OCI-LY7 (cell line): ENCODE data around the gene CA7. TPM values are rescaled to one million over a fixed set of nuclear protein-coding genes. Genes with fewer than 3 reads are reported as not detected.
"Not testable (repeated sequence)": the region's sequence is repeated elsewhere in the genome, so short reads cannot be mapped to it uniquely, and the experiment has no call there.

Experiments used
- BruUV-seq: library from RNA; stranded (reverse); fragments of 400-500 nt; replicated peaks from 2 replicates; lab custom pipeline; 2021; lab: Mats Ljungman, UMichigan
- CTCF ChIA-PET: fragments of 300-600 bp; sonication (Branson Sonifier 250); formaldehyde crosslinking; loops from one replicate; lab custom pipeline; 2022; ENCODE audit warnings: antibody characterized with exemption; ENCODE audit not compliant: unreplicated experiment; lab: Charles Lee
- POLR2A ChIA-PET: fragments of 300-600 bp; sonication (Branson Sonifier 250); formaldehyde crosslinking; loops from one replicate; lab custom pipeline; 2022; ENCODE audit warnings: antibody characterized with exemption; lab: Charles Lee
- DNase-seq: peaks from one replicate; pipeline ENCODE4 v3.0.0-alpha.2; 2015; ENCODE audit warnings: low spot score
- H2AFZ ChIP-seq: fragments of 200-600 bp; sonication (generic), shearing (Covaris generic); 2 replicates; pipeline ENCODE4 v1.6.1; 2014; ENCODE audit warnings: mild to moderate bottlenecking, antibody characterized with exemption, low read length, moderate library complexity
- H3K27ac ChIP-seq: fragments of 200-600 bp; sonication (generic); 2 replicates; pipeline ENCODE4 v1.5.1; 2014; ENCODE audit warnings: mixed run types, low read depth, mild to moderate bottlenecking, moderate library complexity, low read length, inconsistent platforms; ENCODE audit not compliant: poor library complexity, severe bottlenecking
- H3K36me3 ChIP-seq: fragments of 200-600 bp; sonication (generic); 2 replicates; pipeline ENCODE4 v1.6.1; 2014; ENCODE audit warnings: mild to moderate bottlenecking, antibody characterized with exemption, low read length, moderate library complexity, mixed read lengths; ENCODE audit not compliant: insufficient read depth
- H3K4me1 ChIP-seq: fragments of 200-600 bp; sonication (generic); 2 replicates; pipeline ENCODE4 v1.5.1; 2014; ENCODE audit warnings: mild to moderate bottlenecking, low read length; ENCODE audit not compliant: insufficient read depth, poor library complexity, severe bottlenecking
- H3K4me2 ChIP-seq: fragments of 200-600 bp; sonication (generic); 2 replicates; pipeline ENCODE4 v1.6.1; 2014; ENCODE audit warnings: mild to moderate bottlenecking, low read length
- H3K4me3 ChIP-seq: fragments of 200-600 bp; sonication (generic); 2 replicates; pipeline ENCODE4 v1.5.1; 2014; ENCODE audit warnings: mild to moderate bottlenecking, low read depth, low read length; ENCODE audit not compliant: poor library complexity, severe bottlenecking
- H3K79me2 ChIP-seq: fragments of 200-600 bp; sonication (generic); 2 replicates; pipeline ENCODE4 v1.6.1; 2016; ENCODE audit warnings: low read depth, mild to moderate bottlenecking, low read length, moderate library complexity, mixed read lengths; ENCODE audit not compliant: insufficient read depth
- H3K9me2 ChIP-seq: fragments of 200-600 bp; sonication (generic); 2 replicates; pipeline ENCODE4 v1.6.1; 2016; ENCODE audit warnings: mild to moderate bottlenecking, low read length, mixed read lengths; ENCODE audit not compliant: insufficient read depth
- H3K9me3 ChIP-seq: fragments of 200-600 bp; sonication (generic); 2 replicates; pipeline ENCODE4 v1.6.1; 2014; ENCODE audit warnings: mild to moderate bottlenecking, mixed run types, low read length, mixed read lengths
- H4K20me1 ChIP-seq: fragments of 200-600 bp; sonication (generic); 2 replicates; pipeline ENCODE4 v1.6.1; 2014; ENCODE audit warnings: mild to moderate bottlenecking, antibody characterized with exemption, low read length, moderate library complexity, mixed read lengths; ENCODE audit not compliant: insufficient read depth
- CTCF ChIP-seq: fragments of 200-600 bp; sonication (generic); conservative IDR thresholded peaks from 2 replicates; pipeline ENCODE4 v1.5.1; 2014; ENCODE audit warnings: mild to moderate bottlenecking, antibody characterized with exemption, low read length, moderate library complexity, mixed read lengths
- EZH2phosphoT487 ChIP-seq: fragments of 200-600 bp; sonication (generic); IDR thresholded peaks from 2 replicates; pipeline ENCODE4 v1.6.1; 2018; ENCODE audit warnings: low read depth, borderline replicate concordance, mild to moderate bottlenecking, mixed run types, antibody characterized with exemption, low read length, moderate library complexity, mixed read lengths
- intact Hi-C: fragments of 100-400 bp; cut with micrococcal nuclease; formaldehyde crosslinking; loops from one replicate; pipeline ENCODE4 v1.10.0; 2022; ENCODE audit not compliant: unreplicated experiment
- total RNA-seq, 2 experiments: library from RNA; depleted of rRNA in 1 of 2; stranded (reverse); fragments of >200 nt in 1 of 2; shearing (Covaris generic) in 1 of 2; gene quantifications; 2 replicates each; pipeline ENCODE4 v1.2.3, GENCODE V29; 2014 to 2022

Gene CA7
- total RNA-seq, 2 experiments from 2014 or later: not detected

- no peaks in the 10 kb centered on the region for H3K36me3 ChIP-seq
- no peaks in the 10 kb centered on the region for H3K79me2 ChIP-seq
- no peak overlapping the region for H3K27ac ChIP-seq
- no peak for DNase-seq
- H3K4me1 ChIP-seq: peaks cover 11% of the 10 kb centered on the region
- no peaks in the 10 kb centered on the region for H3K9me3 ChIP-seq
- no peak overlapping the region for H2AFZ ChIP-seq
- ChIA-PET CTCF (no interaction called here), POLR2A (interaction anchor here (0.6 kb wide), 2 partner anchors 13 to 569 kb away, joined by 3 to 4 read pairs; no protein-coding TSS in a partner anchor)
- H3K9me2 ChIP-seq: no peaks in the 10 kb centered on the region
- H4K20me1 ChIP-seq: no peaks in the 10 kb centered on the region
- TF ChIP-seq CTCF (no peak), EZH2phosphoT487 (no peak)
- H3K4me2 ChIP-seq: no peak overlapping the region
- no peak overlapping the region for H3K4me3 ChIP-seq
- BruUV-seq: no TSS peak
- intact Hi-C loops: loop anchor here (2.0 kb wide), 1 partner anchor 207 kb away; no protein-coding TSS in a partner anchor
Measured at GRCh38 chr16:66869424-66869823, 25.2 kb downstream of the CA7 start.

- H2AFZ ChIP-seq, H3K79me2 ChIP-seq, H3K4me2 ChIP-seq, H4K20me1 ChIP-seq, BruUV-seq, CTCF ChIA-PET, H3K27ac ChIP-seq, H3K36me3 ChIP-seq, H3K9me2 ChIP-seq, H3K9me3 ChIP-seq, H3K4me3 ChIP-seq, DNase-seq, intact Hi-C loops: not testable (repeated sequence)
- H3K4me1 ChIP-seq: peaks cover 30% of the 10 kb centered on the region
- POLR2A ChIA-PET: interaction anchor here (0.7 to 0.8 kb wide), 2 partner anchors 41 to 57 kb away, joined by 3 to 6 read pairs; partner anchors contain the start of gene NAE1
Measured at GRCh38 chr16:66871363-66871762, 27.1 kb downstream of the CA7 start.

GRCh38 chr16:66871840-66872239 lies 27.6 kb downstream of the CA7 start:
- no TSS peak for BruUV-seq
- ChIA-PET POLR2A (interaction anchor here (1.1 kb wide), 1 partner anchor 57 kb away, joined by 3 read pairs; no protein-coding TSS in a partner anchor), CTCF (interaction anchor here (1.1 to 1.6 kb wide), 2 partner anchors 41 to 145 kb away, joined by 5 to 6 read pairs; partner anchors contain the start of gene NAE1)
- intact Hi-C loops: loop anchor here (2.0 kb wide), 3 partner anchors 41 to 465 kb away; partner anchors contain the start of gene NAE1
- peaks cover 30% of the 10 kb centered on the region for H3K4me1 ChIP-seq
- H3K27ac ChIP-seq: no peak overlapping the region
- H3K9me2 ChIP-seq: no peaks in the 10 kb centered on the region
- no peaks in the 10 kb centered on the region for H3K79me2 ChIP-seq
- H4K20me1 ChIP-seq: no peaks in the 10 kb centered on the region
- no peak for DNase-seq
- no peak overlapping the region for H2AFZ ChIP-seq
- H3K4me3 ChIP-seq: no peak overlapping the region
- H3K36me3 ChIP-seq: no peaks in the 10 kb centered on the region
- TF ChIP-seq CTCF (no peak), EZH2phosphoT487 (no peak)
- no peak overlapping the region for H3K4me2 ChIP-seq
- H3K9me3 ChIP-seq: peaks cover 6% of the 10 kb centered on the region; the same call in 1 of the 2 replicates
